PFSK-1 (cell line): ENCODE measurements around the gene NCAPD2.

Experiments
- FOXP2 ChIP-seq: optimal IDR thresholded peaks from 2 replicates; pipeline ENCODE3; 2011; ENCODE audit warnings: borderline replicate concordance, control low read depth, inconsistent platforms; ENCODE audit not compliant: insufficient read depth; ENCODE audit errors: extremely low read length, extremely low read depth
- POLR2AphosphoS5 ChIP-seq: IDR thresholded peaks from 2 replicates; pipeline ENCODE4 v1.6.1; 2012; ENCODE audit warnings: low read depth, mild to moderate bottlenecking, control low read depth, low read length, moderate library complexity
- SIN3A ChIP-seq: IDR thresholded peaks from 2 replicates; pipeline ENCODE4 v1.6.1; 2012; ENCODE audit warnings: mild to moderate bottlenecking, low read length, moderate library complexity, borderline replicate concordance; ENCODE audit not compliant: insufficient read depth
- TAF1 ChIP-seq: IDR thresholded peaks from 2 replicates; pipeline ENCODE4 v1.6.1; 2012; ENCODE audit warnings: low read length, control low read depth, borderline replicate concordance; ENCODE audit not compliant: insufficient read depth
- TF ChIP-seq, protein P1 (sequence below), 2 experiments: IDR thresholded peaks; 2 replicates each; pipeline versions ENCODE4 v1.6.1 to v1.8.0; 2011 to 2012; ENCODE audit warnings: low read depth in 2 of 2, low read length in 2 of 2, control low read depth in 1 of 2, inconsistent platforms in 1 of 2, mild to moderate bottlenecking in 1 of 2, moderate library complexity in 1 of 2; ENCODE audit not compliant: insufficient read depth in 1 of 2

The NCAPD2 gene

DNA sequence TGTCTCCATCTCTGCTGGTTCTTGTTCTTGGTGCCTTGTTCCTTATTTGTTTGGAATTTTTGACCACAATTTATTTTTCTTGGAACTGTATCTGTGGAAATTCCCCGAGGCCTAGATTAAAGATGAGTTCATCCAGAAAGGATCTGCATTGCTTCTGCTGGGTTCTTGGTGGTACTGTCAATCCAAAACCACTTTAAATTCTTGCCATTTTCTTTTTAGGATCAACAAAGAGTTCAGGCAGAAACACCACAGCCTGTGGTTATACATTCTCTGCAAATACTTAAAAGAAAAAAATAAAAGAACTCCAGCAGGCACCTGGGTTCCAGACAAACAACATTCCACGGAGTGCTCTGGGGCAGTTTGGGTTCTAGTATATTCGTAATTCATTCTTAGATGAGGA, 17.4 kb upstream of the NCAPD2 start:
- TF ChIP-seq SIN3A (no peak), TAF1 (no peak), FOXP2 (no peak), POLR2AphosphoS5 (no peak)
- TF ChIP-seq, protein P1, sequence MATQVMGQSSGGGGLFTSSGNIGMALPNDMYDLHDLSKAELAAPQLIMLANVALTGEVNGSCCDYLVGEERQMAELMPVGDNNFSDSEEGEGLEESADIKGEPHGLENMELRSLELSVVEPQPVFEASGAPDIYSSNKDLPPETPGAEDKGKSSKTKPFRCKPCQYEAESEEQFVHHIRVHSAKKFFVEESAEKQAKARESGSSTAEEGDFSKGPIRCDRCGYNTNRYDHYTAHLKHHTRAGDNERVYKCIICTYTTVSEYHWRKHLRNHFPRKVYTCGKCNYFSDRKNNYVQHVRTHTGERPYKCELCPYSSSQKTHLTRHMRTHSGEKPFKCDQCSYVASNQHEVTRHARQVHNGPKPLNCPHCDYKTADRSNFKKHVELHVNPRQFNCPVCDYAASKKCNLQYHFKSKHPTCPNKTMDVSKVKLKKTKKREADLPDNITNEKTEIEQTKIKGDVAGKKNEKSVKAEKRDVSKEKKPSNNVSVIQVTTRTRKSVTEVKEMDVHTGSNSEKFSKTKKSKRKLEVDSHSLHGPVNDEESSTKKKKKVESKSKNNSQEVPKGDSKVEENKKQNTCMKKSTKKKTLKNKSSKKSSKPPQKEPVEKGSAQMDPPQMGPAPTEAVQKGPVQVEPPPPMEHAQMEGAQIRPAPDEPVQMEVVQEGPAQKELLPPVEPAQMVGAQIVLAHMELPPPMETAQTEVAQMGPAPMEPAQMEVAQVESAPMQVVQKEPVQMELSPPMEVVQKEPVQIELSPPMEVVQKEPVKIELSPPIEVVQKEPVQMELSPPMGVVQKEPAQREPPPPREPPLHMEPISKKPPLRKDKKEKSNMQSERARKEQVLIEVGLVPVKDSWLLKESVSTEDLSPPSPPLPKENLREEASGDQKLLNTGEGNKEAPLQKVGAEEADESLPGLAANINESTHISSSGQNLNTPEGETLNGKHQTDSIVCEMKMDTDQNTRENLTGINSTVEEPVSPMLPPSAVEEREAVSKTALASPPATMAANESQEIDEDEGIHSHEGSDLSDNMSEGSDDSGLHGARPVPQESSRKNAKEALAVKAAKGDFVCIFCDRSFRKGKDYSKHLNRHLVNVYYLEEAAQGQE (IDR thresholded peaks at IDR 0.05; ENCODE audit: insufficient read depth in 1 of 2, low read depth in 2 of 2, low read length in 2 of 2), result no peak

DNA sequence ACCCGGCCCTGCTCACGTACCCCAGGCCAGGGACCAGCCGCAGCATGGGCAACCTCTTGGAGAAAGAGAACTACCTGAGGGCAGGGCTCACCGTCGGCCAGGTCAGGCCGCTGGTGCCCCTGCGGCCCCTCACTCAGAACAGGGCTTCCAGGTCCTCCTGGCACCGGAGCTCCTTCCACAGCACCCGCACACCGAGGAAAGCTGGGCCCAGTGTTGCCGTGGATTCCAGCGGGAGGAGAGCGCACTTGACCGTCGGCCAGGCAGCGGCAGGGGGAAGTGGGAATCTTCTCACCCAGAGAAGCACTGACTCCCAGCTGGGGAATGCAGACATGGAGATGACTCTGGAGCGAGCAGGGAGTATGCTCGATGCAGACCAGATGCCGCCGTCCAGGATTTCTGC, 15.5 kb upstream of the NCAPD2 start:
- TF ChIP-seq POLR2AphosphoS5 (no peak), SIN3A (no peak), TAF1 (no peak), FOXP2 (no peak)
- TF ChIP-seq, protein P1 (IDR thresholded peaks at IDR 0.05; ENCODE audit: insufficient read depth in 1 of 2, low read depth in 2 of 2, low read length in 2 of 2), result no peak

DNA sequence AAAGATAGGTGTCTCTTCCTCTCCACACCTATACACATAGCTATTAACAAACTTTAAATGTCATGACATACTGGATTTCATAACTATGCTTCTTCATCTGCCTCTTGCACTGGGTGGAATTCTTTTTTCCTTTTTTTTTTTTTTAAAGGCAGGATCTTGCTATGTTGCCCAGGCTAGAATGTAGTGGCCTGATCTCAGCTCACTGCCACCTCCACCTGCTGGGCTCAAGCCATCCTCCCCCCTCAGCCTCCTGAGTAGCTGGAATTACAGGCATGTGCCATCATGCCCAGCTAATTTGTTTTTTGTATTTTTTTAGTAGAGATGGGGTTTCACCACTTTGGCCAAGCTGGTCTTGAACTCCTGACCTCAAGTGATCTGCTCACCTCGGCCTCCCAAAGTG, 5.7 kb upstream of the NCAPD2 start:
- TF ChIP-seq TAF1, result no peak
- TF ChIP-seq, protein P1 (IDR thresholded peaks at IDR 0.05; ENCODE audit: insufficient read depth in 1 of 2, low read depth in 2 of 2, low read length in 2 of 2), result no peak
- no peak for TF ChIP-seq FOXP2
- TF ChIP-seq POLR2AphosphoS5, result no peak
- TF ChIP-seq SIN3A, result no peak

DNA sequence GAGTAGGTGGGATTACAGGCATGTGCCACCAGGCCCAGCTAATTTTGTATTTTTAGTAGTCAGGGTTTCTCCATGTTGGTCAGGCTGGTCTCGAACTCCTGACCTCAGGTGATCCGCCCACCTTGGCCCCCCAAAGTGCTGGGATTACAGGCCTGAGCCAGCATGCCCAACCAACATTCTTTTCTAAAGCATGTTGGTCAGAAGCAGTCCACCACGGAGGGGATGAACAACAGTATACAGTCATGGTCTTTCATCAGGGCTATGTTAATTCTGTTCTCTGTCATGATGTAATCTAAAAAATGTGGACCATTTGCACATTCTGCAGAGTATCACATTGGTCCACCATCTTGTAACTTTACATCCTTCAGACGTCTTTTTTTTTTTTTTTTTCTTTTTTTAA, 4.5 kb upstream of the NCAPD2 start:
- TF ChIP-seq, protein P1 (IDR thresholded peaks at IDR 0.05; ENCODE audit: insufficient read depth in 1 of 2, low read depth in 2 of 2, low read length in 2 of 2), result no peak
- TF ChIP-seq TAF1, result no peak
- TF ChIP-seq POLR2AphosphoS5, result no peak
- no peak for TF ChIP-seq SIN3A
- TF ChIP-seq FOXP2, result no peak
